Liver (tissue), 3 donors: ENCODE results near the gene HOXC13.

ENCODE experiments used
- CTCF ChIP-seq: fragments of 150-350 bp; IDR thresholded peaks from 2 replicates; pipeline ENCODE4 v1.5.1; 2017; ENCODE audit warnings: improper control_type of control experiment, low read depth, low read length; ENCODE audit not compliant: missing input control
- FOXA1 ChIP-seq: IDR thresholded peaks from 2 replicates; pipeline ENCODE4 v1.6.1; 2016; ENCODE audit warnings: antibody characterized with exemption
- GABPA ChIP-seq, 2 donors: IDR thresholded peaks in 1 of 2; conservative IDR thresholded peaks in 1 of 2; 2 replicates each; pipeline ENCODE4 v1.6.1; 2016; ENCODE audit warnings: antibody characterized with exemption in 2 of 2, mild to moderate bottlenecking in 1 of 2, moderate library complexity in 1 of 2
- SP1 ChIP-seq: IDR thresholded peaks from 2 replicates; pipeline ENCODE4 v1.6.1; 2018; ENCODE audit warnings: antibody characterized with exemption, mild to moderate bottlenecking
- YY1 ChIP-seq: IDR thresholded peaks from 2 replicates; pipeline ENCODE4 v1.6.1; 2016; ENCODE audit warnings: antibody characterized with exemption, mild to moderate bottlenecking
- TF ChIP-seq, protein P1 (sequence below): IDR thresholded peaks from 2 replicates; pipeline ENCODE4 v1.6.1; 2016; ENCODE audit warnings: antibody characterized with exemption, mild to moderate bottlenecking
- TF ChIP-seq, protein P2 (sequence below): IDR thresholded peaks from 2 replicates; pipeline ENCODE4 v1.6.1; 2016; ENCODE audit warnings: antibody characterized with exemption
- donor health status: healthy.
- donor health status: healthy.

- TF ChIP-seq CTCF (no peak), SP1 (no peak), FOXA1 (no peak), YY1 (no peak), GABPA (IDR thresholded peaks at IDR 0.05 in 1 of 2, conservative IDR thresholded peaks at IDR 0.05 in 1 of 2) (no peak)
- TF ChIP-seq, protein P1, sequence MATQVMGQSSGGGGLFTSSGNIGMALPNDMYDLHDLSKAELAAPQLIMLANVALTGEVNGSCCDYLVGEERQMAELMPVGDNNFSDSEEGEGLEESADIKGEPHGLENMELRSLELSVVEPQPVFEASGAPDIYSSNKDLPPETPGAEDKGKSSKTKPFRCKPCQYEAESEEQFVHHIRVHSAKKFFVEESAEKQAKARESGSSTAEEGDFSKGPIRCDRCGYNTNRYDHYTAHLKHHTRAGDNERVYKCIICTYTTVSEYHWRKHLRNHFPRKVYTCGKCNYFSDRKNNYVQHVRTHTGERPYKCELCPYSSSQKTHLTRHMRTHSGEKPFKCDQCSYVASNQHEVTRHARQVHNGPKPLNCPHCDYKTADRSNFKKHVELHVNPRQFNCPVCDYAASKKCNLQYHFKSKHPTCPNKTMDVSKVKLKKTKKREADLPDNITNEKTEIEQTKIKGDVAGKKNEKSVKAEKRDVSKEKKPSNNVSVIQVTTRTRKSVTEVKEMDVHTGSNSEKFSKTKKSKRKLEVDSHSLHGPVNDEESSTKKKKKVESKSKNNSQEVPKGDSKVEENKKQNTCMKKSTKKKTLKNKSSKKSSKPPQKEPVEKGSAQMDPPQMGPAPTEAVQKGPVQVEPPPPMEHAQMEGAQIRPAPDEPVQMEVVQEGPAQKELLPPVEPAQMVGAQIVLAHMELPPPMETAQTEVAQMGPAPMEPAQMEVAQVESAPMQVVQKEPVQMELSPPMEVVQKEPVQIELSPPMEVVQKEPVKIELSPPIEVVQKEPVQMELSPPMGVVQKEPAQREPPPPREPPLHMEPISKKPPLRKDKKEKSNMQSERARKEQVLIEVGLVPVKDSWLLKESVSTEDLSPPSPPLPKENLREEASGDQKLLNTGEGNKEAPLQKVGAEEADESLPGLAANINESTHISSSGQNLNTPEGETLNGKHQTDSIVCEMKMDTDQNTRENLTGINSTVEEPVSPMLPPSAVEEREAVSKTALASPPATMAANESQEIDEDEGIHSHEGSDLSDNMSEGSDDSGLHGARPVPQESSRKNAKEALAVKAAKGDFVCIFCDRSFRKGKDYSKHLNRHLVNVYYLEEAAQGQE = no peak
- TF ChIP-seq, protein P2, sequence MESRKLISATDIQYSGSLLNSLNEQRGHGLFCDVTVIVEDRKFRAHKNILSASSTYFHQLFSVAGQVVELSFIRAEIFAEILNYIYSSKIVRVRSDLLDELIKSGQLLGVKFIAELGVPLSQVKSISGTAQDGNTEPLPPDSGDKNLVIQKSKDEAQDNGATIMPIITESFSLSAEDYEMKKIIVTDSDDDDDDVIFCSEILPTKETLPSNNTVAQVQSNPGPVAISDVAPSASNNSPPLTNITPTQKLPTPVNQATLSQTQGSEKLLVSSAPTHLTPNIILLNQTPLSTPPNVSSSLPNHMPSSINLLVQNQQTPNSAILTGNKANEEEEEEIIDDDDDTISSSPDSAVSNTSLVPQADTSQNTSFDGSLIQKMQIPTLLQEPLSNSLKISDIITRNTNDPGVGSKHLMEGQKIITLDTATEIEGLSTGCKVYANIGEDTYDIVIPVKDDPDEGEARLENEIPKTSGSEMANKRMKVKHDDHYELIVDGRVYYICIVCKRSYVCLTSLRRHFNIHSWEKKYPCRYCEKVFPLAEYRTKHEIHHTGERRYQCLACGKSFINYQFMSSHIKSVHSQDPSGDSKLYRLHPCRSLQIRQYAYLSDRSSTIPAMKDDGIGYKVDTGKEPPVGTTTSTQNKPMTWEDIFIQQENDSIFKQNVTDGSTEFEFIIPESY = no peak
Observed at GRCh38 chr12:53966385-53967133, 27.9 kb downstream of the HOXC13 start.
